ENCODE measurements around the gene LMX1A. TPM values are rescaled to one million over a fixed set of nuclear protein-coding genes. Genes with fewer than 3 reads are reported as not detected.

LMX1A gene
- polyA plus RNA-seq, 3 donors: not detected

- no peaks in the 10 kb centered on the region for H3K79me2 ChIP-seq (ENCODE audit: insufficient read depth, low read length)
- no peak overlapping the region for H3K9ac ChIP-seq (ENCODE audit: insufficient read depth, low read length, poor library complexity, severe bottlenecking)
- WGBS (ENCODE audit: insufficient coverage): 43% methylated on average over 5 of the region's 11 CpGs
- H3K9me3 ChIP-seq (replicated peaks in 1 of 2; ENCODE audit: control insufficient read depth in 1 of 2, insufficient read depth in 1 of 2, low read length in 2 of 2): no peaks in the 10 kb centered on the region
- Mint-ChIP-seq H3K27me3 (ENCODE audit: low read depth in 3 of 3) (peaks cover 4 to 13% (median 7%) of the 10 kb centered on the region in 3 donors), H3K36me3 (no peaks in the 10 kb centered on the region), H3K4me3 (no peak overlapping the region), H3K9me3 (peaks cover 0 to 2% (median 0%) of the 10 kb centered on the region in 7 donors), H3K27ac (no peak overlapping the region), H3K4me1 (no peaks in the 10 kb centered on the region)
- no peaks in the 10 kb centered on the region for H4K20me1 ChIP-seq (ENCODE audit: insufficient read depth, low read length)
- no peaks in the 10 kb centered on the region for H3K27me3 ChIP-seq (ENCODE audit: control insufficient read depth in 2 of 2, insufficient read depth in 2 of 2, low read length in 2 of 2)
- H2AFZ ChIP-seq (ENCODE audit: insufficient read depth, low read depth, low read length, poor library complexity, severe bottlenecking): no peak overlapping the region
- no peaks in the 10 kb centered on the region for H3K4me1 ChIP-seq (ENCODE audit: control insufficient read depth in 1 of 2, insufficient read depth in 2 of 2, low read length in 2 of 2)
- no peak for TF ChIP-seq CTCF (IDR thresholded peaks at IDR 0.05)
- H3K36me3 ChIP-seq (replicated peaks in 1 of 2; ENCODE audit: control insufficient read depth in 1 of 2, insufficient read depth in 2 of 2, low read length in 2 of 2): no peaks in the 10 kb centered on the region
- no peak for DNase-seq
- no peak overlapping the region for H3K4me2 ChIP-seq (replicated peaks; ENCODE audit: extremely low read depth, low read length, poor library complexity, severe bottlenecking)
- no peak overlapping the region for H3K4me3 ChIP-seq (replicated peaks in 1 of 3; ENCODE audit: low read depth in 2 of 3, low read length in 3 of 3)
- no peak overlapping the region for H3K27ac ChIP-seq (ENCODE audit: low read depth in 1 of 2, low read length in 2 of 2)
- intact Hi-C loops (cut with micrococcal nuclease): no loop called here
These were observed 193.8 kb downstream of the LMX1A start for GRCh38 chr1:165162671-165163241.

GRCh38 chr1:165161130-165161529 lies 195.4 kb downstream of the LMX1A start:
- peaks cover 0 to 2% (median 0%) of the 10 kb centered on the region in 7 donors for H3K9me3 Mint-ChIP-seq
- no peak for TF ChIP-seq CTCF (IDR thresholded peaks at IDR 0.05)
- WGBS (ENCODE audit: insufficient coverage): 80% methylated on average over 1 of the region's 4 CpGs

More at GRCh38 chr1:165161130-165161529, 195.4 kb downstream of the LMX1A start:
- H3K4me2 ChIP-seq (replicated peaks; ENCODE audit: extremely low read depth, low read length, poor library complexity, severe bottlenecking): no peak overlapping the region
- no peaks in the 10 kb centered on the region for H3K36me3 Mint-ChIP-seq
- H3K4me3 ChIP-seq (replicated peaks in 1 of 3; ENCODE audit: low read depth in 2 of 3, low read length in 3 of 3): no peak overlapping the region
- DNase-seq: no peak
- H3K9ac ChIP-seq (ENCODE audit: insufficient read depth, low read length, poor library complexity, severe bottlenecking): no peak overlapping the region
- H3K27me3 ChIP-seq (ENCODE audit: control insufficient read depth in 2 of 2, insufficient read depth in 2 of 2, low read length in 2 of 2): no peaks in the 10 kb centered on the region
- no peak overlapping the region for H3K27ac Mint-ChIP-seq
- H4K20me1 ChIP-seq (ENCODE audit: insufficient read depth, low read length): no peaks in the 10 kb centered on the region
- H3K27ac ChIP-seq (ENCODE audit: low read depth in 1 of 2, low read length in 2 of 2): no peak overlapping the region
- H3K4me1 Mint-ChIP-seq: no peaks in the 10 kb centered on the region
- H3K9me3 ChIP-seq (replicated peaks in 1 of 2; ENCODE audit: control insufficient read depth in 1 of 2, insufficient read depth in 1 of 2, low read length in 2 of 2): no peaks in the 10 kb centered on the region
- peaks cover 5 to 11% (median 7%) of the 10 kb centered on the region in 3 donors for H3K27me3 Mint-ChIP-seq (ENCODE audit: low read depth in 3 of 3)
- H3K36me3 ChIP-seq (replicated peaks in 1 of 2; ENCODE audit: control insufficient read depth in 1 of 2, insufficient read depth in 2 of 2, low read length in 2 of 2): no peaks in the 10 kb centered on the region
- H3K4me3 Mint-ChIP-seq: no peak overlapping the region
- intact Hi-C loops (cut with micrococcal nuclease): no loop called here
- no peak overlapping the region for H2AFZ ChIP-seq (ENCODE audit: insufficient read depth, low read depth, low read length, poor library complexity, severe bottlenecking)
- no peaks in the 10 kb centered on the region for H3K79me2 ChIP-seq (ENCODE audit: insufficient read depth, low read length)
- no peaks in the 10 kb centered on the region for H3K4me1 ChIP-seq (ENCODE audit: control insufficient read depth in 1 of 2, insufficient read depth in 2 of 2, low read length in 2 of 2)
